Measurements from ENCODE around the gene CSNK1G2. TPM values are rescaled to one million over a fixed set of nuclear protein-coding genes. Genes with fewer than 3 reads are reported as not detected.
A peak's percentile ranks its signal among the peaks of the same experiment; 100 is the strongest.

Gene CSNK1G2
- total RNA-seq, 1 experiment from 2014 or later, result 126 TPM

- no peak for TF ChIP-seq PRDM15 (CRISPR knock-in tag; IDR thresholded peaks at IDR 0.05)
- TF ChIP-seq RELA (CRISPR knock-in tag; IDR thresholded peaks at IDR 0.05; ENCODE audit: borderline replicate concordance), result no peak
- TF ChIP-seq FOXP1 (CRISPR knock-in tag; IDR thresholded peaks at IDR 0.05; ENCODE audit: borderline replicate concordance), result no peak
- no peak for TF ChIP-seq NFYB (CRISPR knock-in tag; conservative IDR thresholded peaks at IDR 0.05; ENCODE audit: low read depth)
These were observed 2.9 kb upstream of the CSNK1G2 start (continued) for GRCh38 chr19:1938071-1938470.

GRCh38 chr19:1942078-1942933 lies 1.3 kb downstream of the CSNK1G2 start:
- peaks cover 25% of the 10 kb centered on the region for H3K4me1 Mint-ChIP-seq
- TF ChIP-seq ARID4B (CRISPR knock-in tag; IDR thresholded peaks at IDR 0.05; ENCODE audit: borderline replicate concordance) (peak; percentile 71; the same call in 1 of the 2 replicates), FOXP1 (CRISPR knock-in tag; IDR thresholded peaks at IDR 0.05; ENCODE audit: borderline replicate concordance) (peak; percentile 31; the same call in 1 of the 2 replicates), FOXJ3 (CRISPR knock-in tag; IDR thresholded peaks at IDR 0.05; ENCODE audit: borderline replicate concordance) (no peak), RELA (CRISPR knock-in tag; IDR thresholded peaks at IDR 0.05; ENCODE audit: borderline replicate concordance) (no peak), ZNF281 (CRISPR knock-in tag; IDR thresholded peaks at IDR 0.05) (0 out of 2 replicates have a peak, but pooled peaks have one; percentile 69), ETV6 (CRISPR knock-in tag; IDR thresholded peaks at IDR 0.05) (peak; percentile 47), SP1 (CRISPR knock-in tag; conservative IDR thresholded peaks at IDR 0.05) (peak; percentile 24; the same call in 1 of the 2 replicates), FOXK1 (CRISPR knock-in tag; IDR thresholded peaks at IDR 0.05) (peak; percentile 88), GABPB1 (CRISPR knock-in tag; IDR thresholded peaks at IDR 0.05) (peak; percentile 58; the same call in 1 of the 2 replicates), MAX (CRISPR knock-in tag; IDR thresholded peaks at IDR 0.05) (0 out of 2 replicates have a peak, but pooled peaks have one; percentile 15), NR2C2 (CRISPR knock-in tag; IDR thresholded peaks at IDR 0.05) (no peak)
- H3K27ac Mint-ChIP-seq, result peak overlapping the region; percentile 92
- ChIA-PET POLR2A (no interaction called here), CTCF (interaction anchor here (0.6 to 1.2 kb wide), 5 partner anchors 12 to 214 kb away, joined by 3 read pairs; no protein-coding TSS in a partner anchor)
- H3K27me3 Mint-ChIP-seq (ENCODE audit: low read depth), result no peaks in the 10 kb centered on the region
- H3K9me3 Mint-ChIP-seq, result no peaks in the 10 kb centered on the region
- peak; percentile 83 for DNase-seq (ENCODE audit: low spot score)
- no peaks in the 10 kb centered on the region for H3K36me3 Mint-ChIP-seq
- H3K4me3 Mint-ChIP-seq, result peak overlapping the region; percentile 90
- peak; percentile 66 for ATAC-seq

Data from WTC11 (cell line).